Bronchial epithelial cell (primary cell): ENCODE measurements around the gene TMCC1. TPM values are rescaled to one million over a fixed set of nuclear protein-coding genes. Genes with fewer than 3 reads are reported as not detected.

Experiments used
- DNase-seq: peaks from one replicate; pipeline ENCODE4 v3.0.0-alpha.2; 2010; ENCODE audit warnings: low read depth
- FAIRE-seq: peaks from 2 replicates; lab custom pipeline; 2011; peaks lifted over from hg19 to GRCh38; lab: Jason Lieb, UNC
- H3K27me3 ChIP-seq: 2 replicates; pipeline ENCODE4 v1.5.1; 2011; ENCODE audit warnings: low read length; ENCODE audit not compliant: control insufficient read depth, insufficient read depth
- H3K36me3 ChIP-seq: 2 replicates; pipeline ENCODE4 v1.5.1; 2011; ENCODE audit warnings: low read length; ENCODE audit not compliant: control insufficient read depth, insufficient read depth
- H3K4me3 ChIP-seq: 2 replicates; pipeline ENCODE4 v1.5.1; 2011; ENCODE audit warnings: mild to moderate bottlenecking, low read depth, low read length, control low read depth
- CTCF ChIP-seq: IDR thresholded peaks from 2 replicates; pipeline ENCODE4 v1.5.1; 2011; ENCODE audit warnings: mild to moderate bottlenecking, moderate library complexity, low read length, control low read depth, inconsistent platforms; ENCODE audit not compliant: insufficient read depth, severe bottlenecking
- total RNA-seq: library from RNA; depleted of rRNA; stranded (reverse); fragments of >200 nt; gene quantifications from 2 replicates; pipeline ENCODE4 v1.2.1, GENCODE V29; 2014

Gene TMCC1
- total RNA-seq, 1 donor from 2014 or later = 18.2 TPM

GRCh38 chr3:129715854-129716253 is 177.7 kb downstream of the TMCC1 start:
- FAIRE-seq (no peak), DNase-seq (no peak)
- Histone ChIP-seq H3K27me3 (no peaks in the 10 kb centered on the region), H3K4me3 (no peak overlapping the region), H3K36me3 (no peaks in the 10 kb centered on the region)
- no peak for TF ChIP-seq CTCF

GRCh38 chr3:129708328-129708861 is 185.1 kb downstream of the TMCC1 start:
- no peak for FAIRE-seq
- TF ChIP-seq CTCF = no peak
- Histone ChIP-seq H3K27me3 (no peaks in the 10 kb centered on the region), H3K36me3 (no peaks in the 10 kb centered on the region), H3K4me3 (no peak overlapping the region)
- no peak for DNase-seq

- Histone ChIP-seq H3K27me3 (no peaks in the 10 kb centered on the region), H3K4me3 (no peak overlapping the region), H3K36me3 (no peaks in the 10 kb centered on the region)
- no peak for TF ChIP-seq CTCF
- no peak for FAIRE-seq
- DNase-seq = peak; percentile 41
Measured at GRCh38 chr3:129705274-129705673, 188.2 kb downstream of the TMCC1 start.

GRCh38 chr3:129703913-129704312 is 189.6 kb downstream of the TMCC1 start:
- Histone ChIP-seq H3K27me3 (no peaks in the 10 kb centered on the region), H3K4me3 (no peak overlapping the region), H3K36me3 (no peaks in the 10 kb centered on the region)
- DNase-seq (no peak), FAIRE-seq (no peak)
- TF ChIP-seq CTCF = no peak

- no peak for FAIRE-seq
- Histone ChIP-seq H3K27me3 (no peaks in the 10 kb centered on the region), H3K4me3 (no peak overlapping the region), H3K36me3 (no peaks in the 10 kb centered on the region)
- peak; percentile 39 for DNase-seq
- no peak for TF ChIP-seq CTCF
Measured at GRCh38 chr3:129702934-129703712, 190.4 kb downstream of the TMCC1 start.
